PC-3 (cell line): Measurements from ENCODE around the gene CBFA2T3. TPM values are rescaled to one million over a fixed set of nuclear protein-coding genes. Genes with fewer than 3 reads are reported as not detected.

Experiments
- ATAC-seq: fragments of 200-7000 bp; cut with Tn5 transposase; 2 replicates; pipeline ENCODE4 v1.9.1; 2020; ENCODE audit warnings: mild to moderate bottlenecking, moderate library complexity
- BruUV-seq: library from RNA; stranded (reverse); fragments of 400-500 nt; replicated peaks from 2 replicates; lab custom pipeline; 2021; lab: Mats Ljungman, UMichigan
- CTCF ChIA-PET: fragments of 300-600 bp; sonication (Branson Sonifier 250); formaldehyde crosslinking; loops from one replicate; lab custom pipeline; 2022; ENCODE audit warnings: antibody characterized with exemption; lab: Charles Lee
- POLR2A ChIA-PET: fragments of 300-600 bp; sonication (Branson Sonifier 250); formaldehyde crosslinking; loops from one replicate; lab custom pipeline; 2022; ENCODE audit warnings: antibody characterized with exemption; ENCODE audit not compliant: unreplicated experiment; lab: Charles Lee
- DNase-seq: peaks from one replicate; pipeline ENCODE4 v3.0.0-alpha.2; 2015
- H2AFZ ChIP-seq: fragments of 300-600 bp; sonication (generic); 2 replicates; pipeline ENCODE4 v1.6.0; 2016; ENCODE audit warnings: antibody characterized with exemption, low read length
- H3F3A ChIP-seq: fragments of 300-600 bp; sonication (generic); one replicate; pipeline ENCODE4 v1.6.0; 2017; ENCODE audit warnings: antibody characterized with exemption, low read length, control low read depth, mild to moderate bottlenecking; ENCODE audit not compliant: unreplicated experiment
- H3K27ac ChIP-seq: fragments of 300-600 bp; sonication (generic); 2 replicates; pipeline ENCODE4 v1.5.1; 2016; ENCODE audit warnings: mild to moderate bottlenecking, low read length
- H3K27me3 ChIP-seq: fragments of 300-600 bp; sonication (generic); 2 replicates; pipeline ENCODE4 v1.6.1; 2016; ENCODE audit warnings: low read length, mixed read lengths
- H3K36me3 ChIP-seq: fragments of 300-600 bp; sonication (generic); 2 replicates; pipeline ENCODE4 v1.6.1; 2016; ENCODE audit warnings: low read depth, mixed run types, low read length, mixed read lengths
- H3K4me1 ChIP-seq: fragments of 300-600 bp; sonication (generic); 2 replicates; pipeline ENCODE4 v1.5.1; 2016; ENCODE audit warnings: low read length; ENCODE audit not compliant: insufficient read depth
- H3K4me2 ChIP-seq: fragments of 300-600 bp; sonication (generic); 2 replicates; pipeline ENCODE4 v1.6.0; 2016; ENCODE audit warnings: low read length
- H3K4me3 ChIP-seq: fragments of 300-600 bp; sonication (generic); 2 replicates; pipeline ENCODE4 v1.5.1; 2016; ENCODE audit warnings: mild to moderate bottlenecking, low read length, mixed read lengths
- H3K79me2 ChIP-seq: fragments of 300-600 bp; sonication (generic); 2 replicates; pipeline ENCODE4 v1.6.1; 2017; ENCODE audit warnings: low read length, mixed read lengths
- H3K9ac ChIP-seq: fragments of 300-600 bp; sonication (generic); 2 replicates; pipeline ENCODE4 v1.6.0; 2016; ENCODE audit warnings: mild to moderate bottlenecking, low read length
- H3K9me2 ChIP-seq: fragments of 300-600 bp; sonication (generic); replicated peaks from 2 replicates; pipeline ENCODE4 v1.6.1; 2016; ENCODE audit warnings: mixed run types, low read length, mixed read lengths
- H3K9me3 ChIP-seq: fragments of 300-600 bp; sonication (generic); 2 replicates; pipeline ENCODE4 v1.6.1; 2016; ENCODE audit warnings: low read length, mixed read lengths
- H4K20me1 ChIP-seq: fragments of 300-600 bp; sonication (generic); 2 replicates; pipeline ENCODE4 v1.6.1; 2016; ENCODE audit warnings: low read length, mixed read lengths
- EZH2 ChIP-seq: fragments of 300-600 bp; sonication (generic); IDR thresholded peaks from one replicate; pipeline ENCODE4 v1.6.1; 2017; ENCODE audit warnings: antibody characterized with exemption, mild to moderate bottlenecking, low read length; ENCODE audit not compliant: unreplicated experiment
- EZH2phosphoT487 ChIP-seq: fragments of 300-600 bp; sonication (generic); IDR thresholded peaks from 2 replicates; pipeline ENCODE4 v1.6.1; 2018; ENCODE audit warnings: mild to moderate bottlenecking, antibody characterized with exemption, low read length, borderline replicate concordance
- intact Hi-C: fragments of 100-400 bp; cut with micrococcal nuclease; formaldehyde crosslinking; loops from 2 replicates; pipeline ENCODE4 v1.9.0; 2023
- total RNA-seq: library from RNA; depleted of rRNA; stranded (reverse); fragments of >200 nt; gene quantifications from 2 replicates; pipeline ENCODE4 v1.2.3, GENCODE V29; 2014
- TF ChIP-seq, protein P1 (sequence below): fragments of 300-600 bp; sonication (generic); conservative IDR thresholded peaks from 2 replicates; pipeline ENCODE4 v1.5.1; 2017; ENCODE audit warnings: antibody characterized with exemption, low read depth, mild to moderate bottlenecking, low read length

CBFA2T3 gene
- total RNA-seq, 1 experiment from 2014 or later = not detected

DNA sequence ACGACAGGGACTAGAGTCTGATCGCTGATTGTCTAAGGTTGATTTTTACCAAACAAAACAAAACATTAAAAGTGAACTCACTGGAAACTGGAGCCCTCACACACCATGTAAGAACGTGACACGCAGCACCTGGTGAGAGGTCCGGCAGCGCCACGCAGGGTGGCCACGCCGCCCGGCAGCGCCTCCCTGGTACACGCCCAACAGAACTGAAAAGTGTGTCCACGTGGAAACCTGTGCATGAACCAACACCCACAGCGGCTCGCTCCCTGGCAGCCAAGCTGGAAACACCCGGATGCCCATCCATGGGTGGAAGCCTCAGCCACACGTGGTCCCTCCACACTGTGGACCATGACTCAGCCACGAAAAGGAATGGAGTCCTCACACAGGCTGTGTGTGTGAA lies 129.4 kb downstream of the CBFA2T3 start:
- H3K9ac ChIP-seq = no peak overlapping the region
- H3K4me2 ChIP-seq = no peak overlapping the region
- H3K9me3 ChIP-seq = no peaks in the 10 kb centered on the region
- H3K4me1 ChIP-seq = no peaks in the 10 kb centered on the region
- no peaks in the 10 kb centered on the region for H3K36me3 ChIP-seq
- no peak for DNase-seq
- CTCF ChIA-PET = no interaction called here
- no TSS peak for BruUV-seq
- H3K79me2 ChIP-seq = no peaks in the 10 kb centered on the region
- H3F3A ChIP-seq = no peaks in the 10 kb centered on the region
- H3K27ac ChIP-seq = no peak overlapping the region
- no peak overlapping the region for H3K4me3 ChIP-seq
- H3K27me3 ChIP-seq = no peaks in the 10 kb centered on the region
- TF ChIP-seq EZH2phosphoT487 (no peak), EZH2 (no peak)
- TF ChIP-seq, protein P1, sequence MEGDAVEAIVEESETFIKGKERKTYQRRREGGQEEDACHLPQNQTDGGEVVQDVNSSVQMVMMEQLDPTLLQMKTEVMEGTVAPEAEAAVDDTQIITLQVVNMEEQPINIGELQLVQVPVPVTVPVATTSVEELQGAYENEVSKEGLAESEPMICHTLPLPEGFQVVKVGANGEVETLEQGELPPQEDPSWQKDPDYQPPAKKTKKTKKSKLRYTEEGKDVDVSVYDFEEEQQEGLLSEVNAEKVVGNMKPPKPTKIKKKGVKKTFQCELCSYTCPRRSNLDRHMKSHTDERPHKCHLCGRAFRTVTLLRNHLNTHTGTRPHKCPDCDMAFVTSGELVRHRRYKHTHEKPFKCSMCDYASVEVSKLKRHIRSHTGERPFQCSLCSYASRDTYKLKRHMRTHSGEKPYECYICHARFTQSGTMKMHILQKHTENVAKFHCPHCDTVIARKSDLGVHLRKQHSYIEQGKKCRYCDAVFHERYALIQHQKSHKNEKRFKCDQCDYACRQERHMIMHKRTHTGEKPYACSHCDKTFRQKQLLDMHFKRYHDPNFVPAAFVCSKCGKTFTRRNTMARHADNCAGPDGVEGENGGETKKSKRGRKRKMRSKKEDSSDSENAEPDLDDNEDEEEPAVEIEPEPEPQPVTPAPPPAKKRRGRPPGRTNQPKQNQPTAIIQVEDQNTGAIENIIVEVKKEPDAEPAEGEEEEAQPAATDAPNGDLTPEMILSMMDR = no peak
- H2AFZ ChIP-seq = no peak overlapping the region
- H3K9me2 ChIP-seq = no peaks in the 10 kb centered on the region
- POLR2A ChIA-PET = no interaction called here
- ATAC-seq = no peak
- intact Hi-C loops = no loop called here
- no peaks in the 10 kb centered on the region for H4K20me1 ChIP-seq

DNA sequence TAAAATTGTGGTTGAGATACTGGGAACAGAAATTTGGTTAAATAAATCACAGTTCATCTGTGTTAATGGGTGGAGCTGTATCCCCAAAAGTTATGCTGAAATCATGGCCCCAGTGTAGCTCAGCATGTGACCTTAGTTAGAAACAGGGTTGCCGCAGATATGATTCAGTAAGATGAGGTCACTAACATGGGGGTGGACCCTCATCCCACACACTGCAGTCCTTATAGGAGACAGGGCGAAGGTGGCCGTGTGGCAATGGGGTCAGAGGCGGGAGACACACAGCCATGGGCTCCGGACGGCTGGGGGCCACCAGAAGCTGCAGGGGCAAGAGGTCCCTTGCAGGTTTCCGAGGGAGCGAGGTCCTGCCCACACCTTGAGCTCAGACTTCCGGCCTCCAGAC lies 130.9 kb downstream of the CBFA2T3 start:
- Histone ChIP-seq H3K27ac (no peak overlapping the region), H2AFZ (no peak overlapping the region), H3K9ac (no peak overlapping the region), H3K4me2 (no peak overlapping the region), H3K27me3 (no peaks in the 10 kb centered on the region), H3K4me3 (no peak overlapping the region), H3F3A (no peaks in the 10 kb centered on the region), H4K20me1 (no peaks in the 10 kb centered on the region), H3K9me3 (no peaks in the 10 kb centered on the region), H3K9me2 (no peaks in the 10 kb centered on the region), H3K4me1 (no peaks in the 10 kb centered on the region), H3K36me3 (no peaks in the 10 kb centered on the region), H3K79me2 (no peaks in the 10 kb centered on the region)
- no peak for DNase-seq
- ChIA-PET CTCF (no interaction called here), POLR2A (no interaction called here)
- no TSS peak for BruUV-seq
- TF ChIP-seq EZH2phosphoT487 (no peak), EZH2 (no peak)
- TF ChIP-seq, protein P1 = no peak
- intact Hi-C loops = no loop called here
- ATAC-seq = no peak

DNA sequence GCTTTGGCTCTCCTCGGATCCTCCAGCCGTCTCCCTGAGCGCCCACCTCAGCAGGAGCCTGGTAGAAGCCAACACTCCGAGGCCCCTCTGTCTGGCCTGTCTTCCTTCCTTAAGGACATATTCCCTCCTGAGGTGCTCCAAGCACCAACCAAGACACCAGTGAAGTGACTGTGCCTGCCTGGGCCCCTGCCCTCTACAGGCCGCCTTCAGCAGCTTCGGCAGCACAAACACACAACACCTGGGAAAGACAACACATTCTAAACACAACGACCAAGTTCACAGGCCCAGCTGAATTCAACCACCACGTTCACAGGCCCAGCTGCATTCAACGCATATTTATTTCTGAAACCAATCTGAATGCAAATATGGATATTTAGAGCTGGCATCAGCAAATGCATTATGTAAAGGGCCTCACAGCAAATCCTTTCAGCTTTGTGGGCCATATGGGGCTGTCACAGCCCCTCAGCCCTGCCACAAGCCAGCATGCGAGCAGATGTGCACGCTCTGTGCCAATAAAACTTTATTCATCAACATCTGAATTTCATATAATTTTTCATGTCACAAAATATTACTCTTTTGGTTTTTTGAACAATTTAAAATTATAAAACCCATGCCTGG lies 132.5 kb downstream of the CBFA2T3 start:
- intact Hi-C loops = no loop called here
- Histone ChIP-seq H3K4me3 (no peak overlapping the region), H3K9me3 (no peaks in the 10 kb centered on the region), H3K79me2 (no peaks in the 10 kb centered on the region), H3K36me3 (no peaks in the 10 kb centered on the region), H2AFZ (no peak overlapping the region), H3K4me2 (no peak overlapping the region), H3K9ac (no peak overlapping the region), H3K27me3 (no peaks in the 10 kb centered on the region), H3K9me2 (no peaks in the 10 kb centered on the region), H3F3A (no peaks in the 10 kb centered on the region), H3K4me1 (no peaks in the 10 kb centered on the region), H3K27ac (no peak overlapping the region), H4K20me1 (no peaks in the 10 kb centered on the region)
- POLR2A ChIA-PET = no interaction called here
- no TSS peak for BruUV-seq
- CTCF ChIA-PET = no interaction called here
- DNase-seq (no peak), ATAC-seq (no peak)
- TF ChIP-seq, protein P1 = peak; percentile 19; the same call in 1 of the 2 replicates
- no peak for TF ChIP-seq EZH2
